IPS DF 19.7 (cell line): ENCODE results near the gene ERVV-1.
"Not testable (repeated sequence)": the region's sequence is repeated elsewhere in the genome, so short reads cannot be mapped to it uniquely, and the experiment has no call there.

Experiments
- DNase-seq: peaks from one replicate; pipeline ENCODE4 v3.0.0-alpha.2; 2013; ENCODE audit warnings: low read depth, low spot score

The ERVV-1 gene, protein sequence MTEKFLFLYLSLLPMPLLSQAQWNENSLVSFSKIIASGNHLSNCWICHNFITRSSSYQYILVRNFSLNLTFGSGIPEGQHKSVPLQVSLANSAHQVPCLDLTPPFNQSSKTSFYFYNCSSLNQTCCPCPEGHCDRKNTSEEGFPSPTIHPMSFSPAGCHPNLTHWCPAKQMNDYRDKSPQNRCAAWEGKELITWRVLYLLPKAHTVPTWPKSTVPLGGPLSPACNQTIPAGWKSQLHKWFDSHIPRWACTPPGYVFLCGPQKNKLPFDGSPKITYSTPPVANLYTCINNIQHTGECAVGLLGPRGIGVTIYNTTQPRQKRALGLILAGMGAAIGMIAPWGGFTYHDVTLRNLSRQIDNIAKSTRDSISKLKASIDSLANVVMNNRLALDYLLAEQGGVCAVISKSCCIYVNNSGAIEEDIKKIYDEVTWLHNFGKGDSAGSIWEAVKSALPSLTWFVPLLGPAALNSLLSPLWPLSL

GRCh38 chr19:53013621-53014020 is at the start of gene ERVV-1:
ERVV-1 (plus strand) TSS chr19:53013921; CDS start chr19:53014091, 170 bp downstream.
- DNase-seq = no peak

GRCh38 chr19:52967772-52968171 is 45.9 kb upstream of the ERVV-1 start:
- DNase-seq = no peak

DNA sequence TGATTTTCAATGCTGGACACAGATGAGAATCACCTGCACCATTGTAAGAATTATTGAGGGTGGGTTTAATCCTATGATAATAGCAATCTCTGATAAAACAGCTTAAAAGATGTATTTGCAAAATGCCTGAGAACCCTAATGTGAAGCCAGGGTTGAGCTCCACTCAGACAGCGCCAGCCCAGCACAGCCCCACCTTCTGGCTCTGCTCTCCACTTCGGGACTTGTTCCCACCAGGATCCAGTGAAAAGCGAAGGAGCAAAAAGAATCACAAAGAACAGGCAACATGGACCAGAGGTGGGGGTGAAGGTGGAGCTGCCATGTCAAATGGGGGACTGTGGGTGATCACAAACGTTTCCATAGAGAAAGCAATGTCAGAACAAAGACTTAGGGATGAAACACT is 32.4 kb upstream of the ERVV-1 start:
- no peak for DNase-seq

DNA sequence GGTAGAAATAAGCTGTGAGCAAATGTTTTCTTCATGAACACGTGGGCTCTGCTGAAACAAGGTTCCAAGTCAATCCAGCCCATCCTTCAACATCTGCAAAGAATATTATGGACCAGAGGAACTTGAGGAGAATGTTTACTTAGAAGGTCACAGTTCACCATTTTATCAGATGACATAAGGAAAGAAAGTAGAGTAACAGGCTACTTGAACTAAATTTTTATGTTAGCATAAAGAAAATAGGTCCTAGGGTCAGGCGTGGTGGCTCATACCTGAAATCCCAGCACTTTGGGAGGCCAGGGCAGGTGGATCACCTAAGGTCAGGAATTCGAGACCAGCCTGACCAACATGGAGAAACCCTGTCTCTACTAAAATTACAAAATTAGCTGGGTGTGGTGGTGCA is 30.6 kb upstream of the ERVV-1 start:
- DNase-seq = not testable (repeated sequence)

- DNase-seq = no peak
These were observed 26.5 kb upstream of the ERVV-1 start for GRCh38 chr19:52987221-52987620.

DNA sequence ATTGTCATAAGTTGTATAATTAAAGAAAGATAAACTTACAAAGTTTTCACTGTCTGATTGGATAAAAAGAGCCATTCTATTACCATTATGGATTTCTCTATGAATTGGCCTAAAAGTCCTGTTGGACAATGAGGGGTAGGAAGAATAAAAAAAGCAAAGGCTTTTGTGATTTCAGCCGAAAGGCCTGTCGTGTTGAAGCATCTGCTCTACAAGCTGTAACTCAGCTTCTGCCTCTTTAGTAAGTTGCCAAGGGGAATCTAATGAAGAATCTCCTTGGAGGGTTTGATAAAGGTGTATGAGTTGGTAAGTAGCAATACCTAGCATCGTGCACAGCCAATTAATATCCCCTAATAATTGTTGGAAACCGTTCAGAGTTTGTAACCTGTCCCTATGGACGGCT is 25.2 kb upstream of the ERVV-1 start:
- DNase-seq = no peak

DNA sequence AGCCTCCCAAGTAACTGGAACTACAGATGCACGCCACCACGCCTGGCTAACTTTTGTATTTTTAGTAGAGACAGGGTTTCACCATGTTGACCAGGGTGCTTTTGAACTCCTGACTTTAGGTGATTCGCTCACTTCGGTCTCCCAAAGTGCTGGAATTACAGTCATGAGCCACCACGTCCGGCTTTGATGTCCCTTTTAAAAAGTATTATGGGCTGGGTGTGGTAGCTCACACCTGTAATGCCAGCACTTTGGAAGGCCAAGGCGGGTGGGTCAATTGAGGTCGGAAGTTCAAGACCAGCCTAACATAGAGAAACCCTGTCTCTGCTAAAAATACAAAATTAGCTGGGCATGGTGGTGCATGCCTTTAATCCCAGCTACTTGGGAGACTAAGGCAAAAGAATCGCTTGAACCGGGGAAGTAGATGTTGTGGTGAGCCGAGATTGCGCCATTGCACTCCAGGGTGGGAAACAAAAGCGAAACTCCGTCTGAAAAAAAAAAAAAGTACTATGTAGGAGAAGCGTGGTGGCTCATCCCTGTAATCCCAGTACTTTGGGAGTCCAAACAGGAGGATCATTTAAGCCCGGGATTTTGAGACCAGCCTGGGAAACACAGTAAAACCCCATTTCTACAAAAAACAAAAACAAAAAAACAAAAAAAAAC is 22.8 kb upstream of the ERVV-1 start:
- DNase-seq = no peak

DNA sequence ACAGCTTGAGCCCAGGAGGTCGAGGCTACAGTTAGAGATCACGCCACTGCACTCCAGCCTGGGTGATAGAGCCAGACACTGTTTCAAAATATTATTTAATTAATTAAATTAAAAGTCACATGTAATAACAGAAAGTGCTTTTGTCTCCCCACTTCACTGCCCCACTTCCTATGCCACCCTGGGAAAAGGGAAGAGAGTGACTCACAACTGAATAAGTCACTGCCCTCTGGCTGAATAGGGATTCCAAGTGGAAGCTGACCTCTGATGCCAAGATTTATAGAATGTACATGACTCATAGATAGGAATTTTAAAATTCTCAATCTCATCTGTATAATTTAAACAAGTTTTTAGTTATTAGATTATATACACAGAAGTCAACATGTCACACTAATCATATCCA is 22.2 kb upstream of the ERVV-1 start:
- no peak for DNase-seq

DNA sequence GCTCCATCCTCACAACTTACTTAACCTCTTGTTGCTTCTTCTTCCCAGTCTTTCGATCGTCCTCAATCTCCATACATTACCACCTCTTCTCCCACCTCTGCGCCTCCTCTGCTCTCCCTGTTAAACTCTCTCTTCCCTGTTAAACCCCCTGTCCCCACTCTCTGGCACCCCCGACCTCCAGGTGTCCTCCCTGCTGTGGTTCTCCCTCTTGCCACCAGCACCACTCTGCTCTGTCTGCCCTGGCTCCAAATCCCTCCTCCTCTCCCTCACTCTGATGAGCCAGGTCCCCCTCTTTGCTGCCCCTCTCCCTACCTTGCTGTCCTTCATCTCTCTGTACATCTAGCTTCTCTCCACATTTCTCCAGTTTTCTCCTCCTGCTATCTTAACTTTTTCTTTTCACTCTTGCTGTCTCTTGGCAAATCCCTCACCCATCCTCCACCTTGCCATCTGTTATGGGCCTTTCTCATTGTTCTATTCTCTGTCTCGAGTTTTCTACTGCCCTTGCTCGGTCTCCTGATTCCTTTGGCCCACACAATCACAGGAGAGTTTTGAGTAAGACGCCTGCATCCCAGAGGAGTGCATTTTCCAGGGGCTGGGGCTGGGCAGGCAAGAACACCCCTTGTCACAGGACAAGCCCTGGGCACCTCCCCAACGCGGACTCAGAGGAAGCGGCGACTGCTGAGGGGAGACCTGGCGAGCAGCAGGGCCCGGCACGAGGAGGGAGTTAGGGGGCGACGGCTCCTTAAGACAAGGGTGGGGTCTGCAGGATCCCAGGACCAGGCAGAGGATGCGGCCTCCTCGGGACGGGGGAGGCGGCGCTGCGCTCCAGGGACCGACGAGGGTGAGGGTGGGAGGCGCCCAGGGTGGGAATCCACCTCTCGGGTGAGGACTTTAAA is 21.4 kb upstream of the ERVV-1 start:
- DNase-seq = no peak

DNA sequence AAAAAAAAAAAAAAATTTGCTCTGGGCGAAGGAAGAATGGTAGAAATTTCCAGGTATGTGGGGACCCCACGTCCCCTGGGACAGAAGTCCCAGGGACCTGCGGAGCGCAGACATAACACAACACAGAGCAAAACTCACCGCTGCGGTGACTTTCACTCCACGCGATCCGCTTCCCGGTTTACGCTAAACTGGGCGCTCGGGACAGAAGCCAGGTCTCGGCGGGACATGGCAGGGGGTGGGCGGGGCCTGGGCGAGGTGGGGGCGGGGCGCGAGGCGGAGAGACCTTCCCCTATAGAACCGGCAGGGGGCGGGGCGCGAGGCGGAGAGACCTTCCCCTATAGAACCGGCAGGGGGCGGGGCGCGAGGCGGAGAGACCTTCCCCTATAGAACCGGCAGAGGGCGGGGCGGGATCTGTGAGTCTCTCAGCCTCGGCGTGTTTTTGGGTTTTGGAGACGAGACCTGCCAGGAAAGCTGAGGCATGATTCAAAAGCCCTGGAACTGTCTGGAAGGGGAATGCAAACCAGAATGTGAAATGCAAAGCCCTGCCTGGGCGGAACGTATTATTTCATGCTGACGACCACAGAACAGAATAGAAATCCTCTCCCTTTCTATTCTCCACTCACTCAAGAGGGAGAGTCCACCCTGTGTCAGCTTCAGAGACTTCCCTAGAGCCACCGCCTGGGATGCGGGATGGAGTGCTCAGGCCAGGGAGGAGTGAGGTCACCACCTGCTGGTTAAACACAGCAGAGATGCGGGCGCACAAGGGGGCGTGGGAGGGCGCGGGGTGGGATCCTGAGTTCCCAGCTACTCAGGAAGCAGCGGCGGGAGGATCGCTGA is 20.2 kb upstream of the ERVV-1 start:
- DNase-seq = no peak

DNA sequence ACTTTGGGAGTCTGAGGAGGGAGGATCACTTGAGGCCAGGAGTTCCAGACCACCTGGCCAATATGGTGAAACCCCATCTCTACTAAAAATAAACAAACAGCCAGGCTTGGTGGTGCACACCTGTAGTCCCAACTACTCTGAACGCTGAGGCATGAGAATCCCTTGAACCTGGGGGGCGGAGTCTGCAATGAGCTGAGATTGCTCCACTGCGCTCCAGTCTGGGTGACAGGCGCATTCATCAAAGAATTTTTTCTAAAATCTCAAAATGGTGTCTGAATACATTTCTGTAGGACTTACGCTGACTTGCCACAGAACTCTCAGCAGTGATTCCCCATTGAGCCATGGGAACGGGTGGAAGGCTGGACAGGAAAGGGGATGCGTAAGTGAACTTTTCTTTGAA is 18.0 kb upstream of the ERVV-1 start:
- no peak for DNase-seq

GRCh38 chr19:52997975-52998374 is 15.7 kb upstream of the ERVV-1 start:
- no peak for DNase-seq

GRCh38 chr19:53002479-53002878 is 11.2 kb upstream of the ERVV-1 start:
- no peak for DNase-seq

GRCh38 chr19:53004242-53004641 is 9.5 kb upstream of the ERVV-1 start:
- no peak for DNase-seq

DNA sequence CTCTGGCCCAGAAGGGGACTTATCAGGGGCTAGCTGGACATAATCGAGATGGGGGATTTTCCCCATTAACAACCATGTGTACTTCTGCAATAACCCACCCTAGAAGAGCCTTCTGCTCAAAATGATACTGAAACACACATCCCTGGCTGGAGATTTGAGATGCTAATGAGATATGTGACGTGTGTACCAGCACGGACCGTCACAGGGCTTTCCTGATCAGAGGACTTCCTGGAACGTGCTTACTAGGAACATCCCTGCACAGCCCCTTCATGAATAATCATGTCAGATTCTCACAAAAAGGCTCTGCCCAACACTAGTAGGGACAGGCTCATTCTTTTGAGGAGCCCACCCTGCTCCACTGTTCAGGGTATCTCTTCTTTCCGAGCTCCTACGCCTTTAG is 6.5 kb upstream of the ERVV-1 start:
- DNase-seq = no peak

- no peak for DNase-seq
These were observed 6.1 kb upstream of the ERVV-1 start for GRCh38 chr19:53007606-53008005.

DNA sequence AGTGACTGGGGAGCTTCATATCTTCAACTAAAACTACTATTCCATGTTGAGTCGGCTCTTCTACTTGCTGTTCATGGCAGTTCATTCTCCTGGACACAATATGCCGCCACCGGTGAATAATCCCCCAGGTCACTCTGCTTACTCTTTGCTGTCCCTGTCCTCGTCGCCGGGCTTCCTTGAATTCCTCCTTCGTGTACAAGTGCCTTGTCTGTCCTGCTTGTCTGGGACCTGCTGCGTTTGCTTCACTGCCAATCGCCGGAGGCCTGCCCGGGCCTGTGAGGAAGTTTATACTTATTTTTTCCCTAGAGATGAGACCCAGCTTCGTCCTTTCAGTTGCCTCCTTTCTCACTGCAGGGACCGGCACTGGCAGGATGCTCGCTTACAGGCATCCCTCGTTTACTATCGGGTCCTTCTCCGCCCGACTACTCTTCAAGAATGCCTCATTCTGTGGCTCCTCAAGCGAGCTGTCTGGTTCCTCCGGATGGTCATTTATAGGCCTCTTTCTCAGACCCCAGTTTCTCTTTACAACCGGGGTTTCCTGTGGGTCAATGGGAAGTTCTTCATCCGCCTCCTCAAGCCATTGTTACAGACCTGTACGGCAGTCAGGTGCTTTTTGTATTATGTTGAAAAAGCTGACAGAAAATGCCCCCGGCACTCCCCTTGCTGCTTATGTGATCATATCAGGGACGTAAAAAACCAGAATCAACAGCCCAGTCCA is 5.5 kb upstream of the ERVV-1 start:
- no peak for DNase-seq

GRCh38 chr19:53010494-53010893 is 3.2 kb upstream of the ERVV-1 start:
- DNase-seq = no peak

DNA sequence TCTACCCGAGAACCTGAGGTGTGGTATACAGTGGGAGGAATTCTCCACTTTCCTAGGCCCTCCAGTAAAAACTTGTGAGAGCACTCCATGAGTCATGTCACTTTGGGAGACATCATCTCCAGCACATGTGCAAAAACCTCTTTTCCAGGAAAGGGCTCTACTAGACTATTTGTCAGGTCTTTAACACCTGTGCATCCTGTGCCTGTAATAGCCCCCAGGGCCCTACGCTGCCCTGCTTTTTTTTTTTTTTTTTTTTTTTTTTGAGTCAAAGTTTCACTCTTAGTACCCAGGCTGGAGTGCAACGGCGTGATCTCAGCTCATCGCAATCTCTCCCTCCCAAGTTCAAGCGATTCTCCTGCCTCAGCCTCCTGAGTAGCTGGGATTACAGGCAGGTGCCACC is 1.7 kb upstream of the ERVV-1 start:
- DNase-seq = no peak

DNA sequence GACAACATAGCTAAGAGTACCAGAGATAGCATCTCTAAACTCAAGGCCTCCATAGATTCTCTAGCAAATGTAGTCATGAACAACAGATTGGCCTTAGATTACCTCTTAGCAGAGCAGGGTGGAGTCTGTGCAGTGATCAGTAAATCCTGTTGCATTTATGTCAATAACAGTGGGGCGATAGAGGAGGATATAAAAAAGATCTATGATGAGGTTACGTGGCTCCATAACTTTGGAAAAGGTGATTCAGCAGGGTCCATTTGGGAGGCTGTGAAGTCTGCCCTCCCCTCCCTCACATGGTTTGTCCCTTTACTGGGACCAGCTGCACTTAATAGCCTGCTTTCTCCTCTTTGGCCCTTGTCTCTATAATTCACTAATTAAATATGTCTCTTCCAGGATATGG is 1.4 kb downstream of the ERVV-1 start:
- no peak for DNase-seq

DNA sequence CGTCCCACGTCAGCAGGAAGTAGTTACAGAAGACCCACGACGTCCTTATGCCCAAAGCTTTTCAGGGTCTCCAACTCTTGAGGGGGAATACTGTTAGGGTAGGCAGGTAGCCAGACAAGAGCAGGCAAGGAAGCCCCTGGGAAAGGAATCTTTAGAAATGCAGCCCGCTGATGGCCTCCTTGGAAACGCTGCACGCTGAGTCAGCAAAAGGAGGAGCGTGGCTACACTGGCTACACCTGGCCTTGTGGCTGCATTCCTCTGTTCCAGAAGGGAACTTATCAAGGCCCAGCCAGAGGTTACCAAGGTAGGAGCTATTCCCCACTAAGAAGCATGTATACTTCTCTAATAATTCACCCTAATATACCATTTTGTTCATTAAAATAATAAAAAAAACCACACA is 2.0 kb downstream of the ERVV-1 start:
- DNase-seq = no peak
